Adipose tissue (tissue), 3 donors: ENCODE data around the gene UBN1. TPM values are rescaled to one million over a fixed set of nuclear protein-coding genes. Genes with fewer than 3 reads are reported as not detected.

Experiments used
- H3K27ac ChIP-seq: one replicate; pipeline ENCODE4 v1.5.1; 2013; ENCODE audit warnings: low read depth, low read length
- WGBS, 3 donors: extraction: QIAGEN DNeasy Blood & Tissue Kit; methylation state at CpG; one replicate each; pipeline ENCODE4 v1.1.7; 2013; 5-methylcytosine and 5-hydroxymethylcytosine counted together
- polyA plus RNA-seq, 3 donors: library from polyadenylated mRNA; stranded (reverse); fragments of 200-250 nt; gene quantifications; one replicate each; pipeline ENCODE4 v1.2.3, GENCODE V29; 2013
- donor health status: healthy with polysubstance abuse.
- donor health status: Bipolar disorder and iron deficiency.
- donor health status: healthy.

Gene UBN1
- polyA plus RNA-seq, 3 donors = 7.4 to 15.5 (median 15.4) TPM

GRCh38 chr16:4813251-4814003, 33.9 kb upstream of the UBN1 start:
- no peak overlapping the region for H3K27ac ChIP-seq
- WGBS, 3 donors = 95 to 97% (median 95%) methylated on average over 16 of the region's 16 CpGs

DNA sequence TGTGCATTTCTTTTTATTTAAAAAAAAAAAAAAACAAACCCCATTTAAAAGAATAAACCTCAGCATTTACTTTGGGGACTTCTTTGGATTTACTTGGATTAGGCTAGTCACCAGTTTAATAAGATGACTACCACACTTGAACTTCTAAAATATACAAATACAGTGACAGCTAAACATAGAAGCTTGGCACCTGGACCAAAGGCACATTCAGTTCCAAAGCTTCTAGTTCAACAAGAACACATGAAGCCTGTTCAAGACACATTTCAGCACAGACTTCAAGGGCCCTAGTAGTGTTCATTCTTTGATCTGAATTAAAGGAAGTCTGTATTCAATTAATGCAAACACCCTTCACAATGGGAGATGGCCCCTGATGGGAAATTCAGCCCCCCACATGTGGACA, 33.2 kb upstream of the UBN1 start:
- H3K27ac ChIP-seq = no peak overlapping the region

DNA sequence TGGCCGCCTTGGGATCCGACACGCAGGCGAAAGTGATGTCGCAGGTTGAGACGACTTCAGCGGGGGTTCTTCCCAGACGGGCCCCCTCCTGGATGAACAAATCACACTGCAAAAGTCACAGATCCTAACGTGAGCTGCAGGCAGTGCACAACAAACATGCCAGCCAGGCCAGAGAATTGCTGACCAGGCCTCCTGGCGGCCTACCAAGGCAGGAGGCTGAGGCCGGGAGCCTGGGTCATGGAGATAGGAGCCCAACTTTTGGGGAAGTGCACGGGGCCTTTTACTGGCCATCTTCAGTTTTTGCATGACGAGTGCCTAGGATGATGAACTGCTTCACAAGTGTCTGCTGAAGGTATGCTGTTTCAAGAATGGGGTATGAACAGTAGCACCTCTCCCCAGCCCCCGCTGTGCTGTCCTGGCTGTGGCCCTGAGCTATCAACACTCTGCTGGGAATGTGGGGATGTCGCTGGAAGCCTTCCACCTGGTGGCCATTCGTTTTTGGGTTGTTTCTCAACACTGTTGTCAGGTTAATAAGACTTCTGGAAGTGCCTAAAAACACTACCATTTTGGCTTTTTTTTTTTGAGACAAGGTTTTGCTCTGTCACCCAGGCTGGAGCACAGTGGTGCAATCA, 32.6 kb upstream of the UBN1 start:
- 81 to 86% (median 85%) methylated on average over 16 of the region's 16 CpGs for WGBS, 3 donors
- H3K27ac ChIP-seq = no peak overlapping the region

- H3K27ac ChIP-seq = no peak overlapping the region
- WGBS, 3 donors = 87 to 92% (median 90%) methylated on average over 6 of the region's 6 CpGs
These were observed 26.6 kb upstream of the UBN1 start for GRCh38 chr16:4820652-4821051.

DNA sequence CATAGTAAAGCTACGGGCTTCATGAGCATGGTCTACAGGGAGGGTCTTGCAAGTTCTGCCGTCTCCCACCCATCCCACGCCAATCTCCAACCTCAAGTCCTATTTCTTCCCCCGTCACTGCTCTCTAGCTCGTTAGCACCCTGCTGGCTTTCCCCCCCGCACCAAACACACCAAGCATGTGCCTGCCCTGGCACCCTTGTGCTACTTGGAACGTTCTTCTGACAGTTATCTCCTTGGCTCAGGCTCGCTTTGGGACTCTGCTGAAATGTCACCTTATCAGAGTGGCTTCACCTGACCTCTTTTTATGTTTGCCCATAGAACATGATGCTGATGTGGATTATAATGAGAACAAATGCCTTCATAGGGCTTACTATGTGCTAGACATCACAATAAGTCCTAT, 22.1 kb upstream of the UBN1 start:
- 77 to 92% (median 88%) methylated on average over 8 of the region's 8 CpGs for WGBS, 3 donors
- no peak overlapping the region for H3K27ac ChIP-seq

GRCh38 chr16:4826526-4826925, 20.8 kb upstream of the UBN1 start:
- H3K27ac ChIP-seq = no peak overlapping the region
- 96 to 98% (median 97%) methylated on average over 4 of the region's 4 CpGs for WGBS, 3 donors

- 45 to 88% (median 87%) methylated on average over 10 of the region's 10 CpGs for WGBS, 3 donors
- H3K27ac ChIP-seq = no peak overlapping the region
These were observed 20.3 kb upstream of the UBN1 start for GRCh38 chr16:4826980-4827379.

GRCh38 chr16:4828567-4829321, 18.5 kb upstream of the UBN1 start:
- 83 to 94% (median 90%) methylated on average over 11 of the region's 11 CpGs for WGBS, 3 donors
- no peak overlapping the region for H3K27ac ChIP-seq

DNA sequence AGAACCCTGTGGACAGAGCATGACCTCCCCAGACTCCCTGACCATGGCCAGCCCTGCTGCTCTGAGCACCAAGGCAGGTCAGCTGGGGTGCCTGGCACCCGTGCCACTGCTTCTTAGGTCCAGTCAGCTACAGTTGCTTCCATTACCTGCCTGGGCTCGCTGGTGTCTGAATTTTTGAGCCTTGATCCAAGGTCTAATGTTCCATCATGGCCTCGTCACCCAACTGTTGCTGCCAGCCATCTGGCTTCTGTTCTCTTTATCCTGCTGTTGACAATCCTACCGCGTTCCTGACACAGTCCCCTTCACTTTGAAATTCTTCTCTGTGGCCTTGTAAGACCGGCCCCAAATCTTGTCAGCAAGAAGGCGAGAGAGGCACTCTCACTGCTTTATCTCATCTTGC, 16.9 kb upstream of the UBN1 start:
- 88 to 95% (median 93%) methylated on average over 7 of the region's 7 CpGs for WGBS, 3 donors
- no peak overlapping the region for H3K27ac ChIP-seq

DNA sequence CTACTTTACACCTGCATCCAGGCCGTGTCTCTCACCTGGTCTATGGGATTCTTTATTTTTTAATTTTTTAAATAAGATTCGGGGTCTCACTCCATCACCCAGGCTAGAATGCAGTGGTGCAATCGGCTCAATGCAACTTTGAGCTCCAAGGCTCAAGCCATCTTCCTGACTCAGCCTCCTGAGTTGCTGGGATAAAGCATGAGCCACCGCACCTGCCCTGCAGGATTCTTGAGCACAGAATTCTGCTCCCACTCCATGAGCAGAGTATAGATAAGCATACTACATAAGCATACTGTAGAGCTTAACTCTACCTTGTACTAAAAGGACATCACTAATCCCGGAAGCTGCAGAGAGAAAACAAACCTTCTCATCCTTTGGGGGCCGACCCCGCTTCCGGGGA, 15.7 kb upstream of the UBN1 start:
- 95 to 98% (median 95%) methylated on average over 8 of the region's 8 CpGs for whole genome bisulfite sequencing, 3 donors
- H3K27ac ChIP-seq = no peak overlapping the region

DNA sequence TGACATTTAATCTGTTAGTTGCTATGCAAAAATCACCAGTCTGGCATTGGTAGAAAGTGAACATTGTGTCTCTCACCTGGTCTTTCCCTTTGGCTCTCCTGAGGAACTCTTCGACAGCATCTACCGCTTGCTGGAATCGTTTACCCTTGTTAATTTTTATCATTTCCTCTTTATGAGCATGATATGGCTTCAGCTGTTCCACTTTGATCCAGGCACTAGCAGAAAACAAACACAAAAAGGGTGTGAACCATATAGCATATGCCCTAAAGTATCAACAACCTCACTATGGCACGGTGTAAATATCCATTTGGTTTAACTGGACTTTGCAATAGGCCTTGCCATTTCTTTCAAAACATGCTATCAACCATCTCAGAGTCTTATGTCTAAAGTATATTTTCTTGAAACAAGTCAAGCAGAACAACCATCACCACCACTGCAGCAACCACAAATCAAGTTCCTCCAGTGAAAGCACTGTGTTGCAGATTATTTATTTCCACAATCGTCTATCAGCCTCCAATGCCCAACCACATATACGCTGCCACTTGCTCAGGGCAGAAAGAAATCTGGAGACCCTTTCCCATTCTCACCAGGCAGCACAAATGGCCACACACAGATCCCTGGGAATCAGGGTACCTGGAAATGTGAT, 14.5 kb upstream of the UBN1 start:
- WGBS, 3 donors = 82 to 92% (median 84%) methylated on average over 6 of the region's 6 CpGs
- no peak overlapping the region for H3K27ac ChIP-seq

DNA sequence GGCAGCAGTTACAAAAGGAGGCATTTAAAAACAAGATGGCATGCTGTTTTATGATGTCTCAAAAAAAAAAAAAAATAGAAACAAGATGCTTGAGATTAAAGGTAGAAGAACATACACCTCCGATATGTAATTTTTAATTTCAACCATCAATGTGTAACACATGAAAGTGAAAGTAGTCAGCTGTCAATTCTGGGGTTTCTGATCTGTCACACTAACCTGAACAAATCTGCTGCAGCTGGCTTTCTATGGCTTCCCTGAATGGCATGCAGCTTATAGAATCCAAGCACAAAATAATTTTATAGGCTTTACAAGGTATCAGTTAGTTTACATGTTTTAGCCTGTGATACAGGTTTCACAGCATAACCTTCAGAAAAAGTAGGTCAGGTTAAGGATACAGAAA, 13.7 kb upstream of the UBN1 start:
- 90 to 100% (median 98%) methylated on average over 1 of the region's 1 CpG for WGBS, 3 donors
- no peak overlapping the region for H3K27ac ChIP-seq

GRCh38 chr16:4836727-4837126, 10.6 kb upstream of the UBN1 start:
- WGBS, 3 donors = 76 to 93% (median 88%) methylated on average over 2 of the region's 2 CpGs
- no peak overlapping the region for H3K27ac ChIP-seq

DNA sequence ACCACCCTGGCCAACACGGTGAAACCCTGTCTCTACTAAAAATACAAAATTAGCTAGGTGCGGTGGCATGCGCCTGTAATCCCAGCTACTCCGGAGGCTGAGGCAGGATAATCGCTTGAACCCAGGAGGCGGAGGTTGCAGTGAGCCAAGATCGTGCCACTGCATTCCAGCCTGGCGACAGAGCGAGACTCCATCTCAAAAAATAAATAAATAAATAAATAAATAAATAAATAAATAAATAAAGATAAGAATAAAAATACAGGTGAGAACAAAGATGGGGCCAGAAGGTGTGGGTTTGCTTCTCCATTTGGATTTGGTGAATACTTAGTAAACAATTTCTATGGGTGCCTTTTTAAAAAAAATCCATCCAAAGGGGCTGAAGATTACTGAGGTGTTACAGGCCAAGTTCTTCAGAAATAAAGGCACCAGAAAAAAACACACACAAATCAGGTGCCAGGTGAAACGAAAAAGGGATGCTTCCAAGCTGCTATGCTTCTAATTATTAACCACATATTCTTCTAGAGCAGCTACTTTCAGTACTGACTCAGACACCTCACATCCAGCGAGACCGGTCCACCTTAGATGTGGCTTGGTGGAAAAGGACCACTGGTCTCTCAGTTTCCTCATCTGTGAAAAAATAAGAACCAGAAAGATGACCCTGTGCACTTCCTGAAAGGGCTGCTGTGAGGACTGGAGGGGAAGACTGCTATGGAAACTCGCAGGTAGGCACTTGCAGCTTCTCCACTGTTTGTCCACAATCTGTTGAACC, 9.4 kb upstream of the UBN1 start:
- no peak overlapping the region for H3K27ac ChIP-seq
- 85 to 95% (median 90%) methylated on average over 13 of the region's 13 CpGs for WGBS, 3 donors

DNA sequence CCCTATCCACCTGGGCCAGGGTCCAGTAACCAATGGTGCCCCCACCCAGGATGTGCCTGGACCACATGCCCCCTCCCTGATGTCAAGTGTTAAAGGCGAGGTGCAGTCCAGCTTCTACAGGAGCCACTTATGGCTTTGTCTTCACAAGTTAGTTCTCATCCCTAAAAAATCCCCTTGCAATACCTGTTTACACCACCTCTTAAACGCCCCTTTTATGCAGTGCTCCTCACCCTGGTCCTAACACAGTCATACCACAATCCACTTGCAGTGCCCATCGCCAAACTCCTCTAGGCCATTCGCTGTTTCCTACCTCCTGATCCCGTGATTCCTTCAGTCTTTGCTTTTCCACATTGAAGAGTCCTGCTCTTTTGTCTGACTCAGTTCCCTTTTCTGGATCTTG, 7.3 kb upstream of the UBN1 start:
- no peak overlapping the region for H3K27ac ChIP-seq
- WGBS, 3 donors = 91 to 94% (median 93%) methylated on average over 5 of the region's 5 CpGs

DNA sequence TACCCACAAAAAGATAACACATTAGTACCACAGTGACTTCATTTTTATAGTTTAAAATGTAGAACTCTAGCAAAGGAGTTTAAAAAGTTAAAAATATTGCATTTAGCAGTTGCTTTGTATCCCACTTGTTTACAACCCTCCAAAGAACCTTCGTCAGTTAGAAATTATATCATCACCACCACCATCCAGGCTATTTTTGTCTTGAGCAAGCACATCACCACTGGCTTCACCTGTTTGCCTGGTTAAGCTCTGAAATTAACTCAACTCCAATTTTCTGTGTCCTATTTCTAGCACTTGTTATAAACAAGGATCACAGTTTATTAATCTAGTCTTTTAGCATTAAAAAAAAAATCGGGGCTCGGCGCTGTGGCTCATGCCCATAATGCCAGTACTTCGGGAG, 6.3 kb upstream of the UBN1 start:
- H3K27ac ChIP-seq = no peak overlapping the region
- 76 to 77% (median 77%) methylated on average over 5 of the region's 5 CpGs for WGBS, 3 donors

- H3K27ac ChIP-seq = peak overlapping the region; percentile 22
- WGBS, 3 donors = 0 to 1% (median 0%) methylated on average over 24 to 27 of the region's 27 CpGs
These were observed 779 bp upstream of the UBN1 start for GRCh38 chr16:4846503-4846900.

DNA sequence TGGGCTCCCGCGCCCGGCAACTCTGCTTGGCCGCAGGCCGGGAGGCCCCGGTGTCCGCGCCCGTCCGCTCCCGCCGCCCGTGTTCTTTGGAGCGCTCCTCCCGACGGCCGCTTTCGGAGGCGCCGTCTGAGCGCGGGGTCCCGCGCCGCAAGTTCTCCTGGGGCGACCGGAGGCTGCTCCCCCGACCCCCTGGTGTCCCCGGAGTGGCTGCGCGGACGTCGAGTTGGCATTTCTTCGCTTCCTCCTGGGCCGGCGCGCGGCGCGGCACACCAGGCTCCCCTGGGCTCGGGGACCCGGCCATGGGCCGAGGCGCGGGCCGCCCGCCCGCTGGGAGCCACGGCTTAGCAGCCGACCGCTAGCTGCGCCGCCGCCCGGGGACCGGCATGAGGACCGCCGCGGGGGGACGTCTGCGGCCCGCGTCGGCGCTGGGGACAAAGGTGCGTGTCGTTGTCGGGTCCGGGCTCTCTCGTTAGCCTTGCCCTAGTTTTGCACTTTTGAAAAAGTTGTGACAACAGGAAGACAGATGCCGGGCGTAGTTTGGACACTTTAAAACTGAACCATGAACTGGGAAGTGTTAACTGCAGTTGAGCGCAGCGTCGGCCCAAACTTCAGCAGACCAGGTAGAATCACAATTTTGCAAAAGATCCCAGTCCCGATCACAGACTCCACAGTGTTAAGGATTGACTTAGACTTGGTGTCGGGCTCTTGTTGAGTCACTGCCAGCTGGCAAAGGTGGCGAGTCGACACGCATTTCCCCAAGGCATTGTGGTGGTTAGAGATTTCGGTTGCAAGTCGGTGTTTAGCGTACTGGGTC, 700 bp downstream of the UBN1 start:
- peak overlapping the region; percentile 86 for H3K27ac ChIP-seq
- WGBS, 3 donors = 0 to 1% (median 0%) methylated on average over 71 to 83 of the region's 83 CpGs
